ENCODE measurements around the gene PARD3.

The PARD3 gene

GRCh38 chr10:34335960-34336690, 479.0 kb downstream of the PARD3 start:
- Histone ChIP-seq H3K4me3 (ENCODE audit: extremely low read depth, insufficient read depth, low read length, poor library complexity, severe bottlenecking) (no peak overlapping the region), H3K9me3 (ENCODE audit: control insufficient read depth, low read length) (no peaks in the 10 kb centered on the region)

GRCh38 chr10:34334908-34335307, 480.2 kb downstream of the PARD3 start:
- WGBS, 2 experiments (ENCODE audit: insufficient coverage in 2 of 2), result no CpG with 5 or more reads among the region's 4 CpGs
- no peaks in the 10 kb centered on the region for H3K9me3 ChIP-seq (ENCODE audit: control insufficient read depth, low read length)
- H3K4me3 ChIP-seq (ENCODE audit: extremely low read depth, insufficient read depth, low read length, poor library complexity, severe bottlenecking), result no peak overlapping the region
- peaks cover 9% of the 10 kb centered on the region for H3K36me3 ChIP-seq (ENCODE audit: control insufficient read depth, insufficient read depth, low read length)
- H3K27ac ChIP-seq (ENCODE audit: low read depth, low read length, severe bottlenecking), result no peak overlapping the region
- no peaks in the 10 kb centered on the region for H3K4me1 ChIP-seq (ENCODE audit: control insufficient read depth, insufficient read depth, low read length, poor library complexity, severe bottlenecking)

More at GRCh38 chr10:34335960-34336690, 479.0 kb downstream of the PARD3 start:
- 83% methylated on average over 1 of the region's 5 CpGs; no CpG with 5 or more reads in 1 of the 2 experiments for WGBS, 2 experiments (ENCODE audit: insufficient coverage in 2 of 2)
- no peak overlapping the region for H3K27ac ChIP-seq (ENCODE audit: low read depth, low read length, severe bottlenecking)
- H3K36me3 ChIP-seq (ENCODE audit: control insufficient read depth, insufficient read depth, low read length), result peaks cover 4% of the 10 kb centered on the region
- H3K4me1 ChIP-seq (ENCODE audit: control insufficient read depth, insufficient read depth, low read length, poor library complexity, severe bottlenecking), result no peaks in the 10 kb centered on the region

- no CpG with 5 or more reads among the region's 2 CpGs for WGBS, 2 experiments (ENCODE audit: insufficient coverage in 2 of 2)
- Histone ChIP-seq H3K4me1 (ENCODE audit: control insufficient read depth, insufficient read depth, low read length, poor library complexity, severe bottlenecking) (no peaks in the 10 kb centered on the region), H3K27ac (ENCODE audit: low read depth, low read length, severe bottlenecking) (no peak overlapping the region), H3K36me3 (ENCODE audit: control insufficient read depth, insufficient read depth, low read length) (peaks cover 9% of the 10 kb centered on the region), H3K9me3 (ENCODE audit: control insufficient read depth, low read length) (no peaks in the 10 kb centered on the region), H3K4me3 (ENCODE audit: extremely low read depth, insufficient read depth, low read length, poor library complexity, severe bottlenecking) (no peak overlapping the region)
These were observed 481.6 kb downstream of the PARD3 start for GRCh38 chr10:34333513-34333912.

GRCh38 chr10:34327184-34327583, 487.9 kb downstream of the PARD3 start:
- 84 to 91% methylated on average over 3 of the region's 4 CpGs for WGBS, 2 experiments (ENCODE audit: insufficient coverage in 2 of 2)
- no peak overlapping the region for H3K27ac ChIP-seq (ENCODE audit: low read depth, low read length, severe bottlenecking)

GRCh38 chr10:34323192-34323591, 491.9 kb downstream of the PARD3 start:
- Histone ChIP-seq H3K27ac (ENCODE audit: low read depth, low read length, severe bottlenecking) (no peak overlapping the region), H3K36me3 (ENCODE audit: control insufficient read depth, insufficient read depth, low read length) (peaks cover 20% of the 10 kb centered on the region), H3K4me3 (ENCODE audit: extremely low read depth, insufficient read depth, low read length, poor library complexity, severe bottlenecking) (no peak overlapping the region), H3K4me1 (ENCODE audit: control insufficient read depth, insufficient read depth, low read length, poor library complexity, severe bottlenecking) (no peaks in the 10 kb centered on the region), H3K9me3 (ENCODE audit: control insufficient read depth, low read length) (no peaks in the 10 kb centered on the region)
- WGBS, 2 experiments (ENCODE audit: insufficient coverage in 2 of 2), result 80% methylated on average over 1 of the region's 1 CpG; no CpG with 5 or more reads in 1 of the 2 experiments

More at GRCh38 chr10:34327184-34327583, 487.9 kb downstream of the PARD3 start:
- H3K4me1 ChIP-seq (ENCODE audit: control insufficient read depth, insufficient read depth, low read length, poor library complexity, severe bottlenecking), result no peaks in the 10 kb centered on the region
- H3K4me3 ChIP-seq (ENCODE audit: extremely low read depth, insufficient read depth, low read length, poor library complexity, severe bottlenecking), result no peak overlapping the region
- no peaks in the 10 kb centered on the region for H3K9me3 ChIP-seq (ENCODE audit: control insufficient read depth, low read length)
- H3K36me3 ChIP-seq (ENCODE audit: control insufficient read depth, insufficient read depth, low read length), result peaks cover 29% of the 10 kb centered on the region

- Histone ChIP-seq H3K27ac (ENCODE audit: low read depth, low read length, severe bottlenecking) (no peak overlapping the region), H3K9me3 (ENCODE audit: control insufficient read depth, low read length) (no peaks in the 10 kb centered on the region), H3K4me1 (ENCODE audit: control insufficient read depth, insufficient read depth, low read length, poor library complexity, severe bottlenecking) (no peaks in the 10 kb centered on the region), H3K4me3 (ENCODE audit: extremely low read depth, insufficient read depth, low read length, poor library complexity, severe bottlenecking) (no peak overlapping the region), H3K36me3 (ENCODE audit: control insufficient read depth, insufficient read depth, low read length) (peaks cover 10% of the 10 kb centered on the region)
- 100% methylated on average over 2 of the region's 4 CpGs; no CpG with 5 or more reads in 1 of the 2 experiments for WGBS, 2 experiments (ENCODE audit: insufficient coverage in 2 of 2)
These were observed 494.8 kb downstream of the PARD3 start for GRCh38 chr10:34320265-34320664.

- peaks cover 18% of the 10 kb centered on the region for H3K36me3 ChIP-seq (ENCODE audit: control insufficient read depth, insufficient read depth, low read length)
- H3K27ac ChIP-seq (ENCODE audit: low read depth, low read length, severe bottlenecking), result no peak overlapping the region
- 46 to 100% methylated on average over 1 to 3 of the region's 6 CpGs for WGBS, 2 experiments (ENCODE audit: insufficient coverage in 2 of 2)
- H3K4me3 ChIP-seq (ENCODE audit: extremely low read depth, insufficient read depth, low read length, poor library complexity, severe bottlenecking), result no peak overlapping the region
- H3K9me3 ChIP-seq (ENCODE audit: control insufficient read depth, low read length), result no peaks in the 10 kb centered on the region
- H3K4me1 ChIP-seq (ENCODE audit: control insufficient read depth, insufficient read depth, low read length, poor library complexity, severe bottlenecking), result no peaks in the 10 kb centered on the region
These were observed 495.8 kb downstream of the PARD3 start for GRCh38 chr10:34319197-34319846.

GRCh38 chr10:34316154-34316553, 498.9 kb downstream of the PARD3 start:
- no CpG with 5 or more reads among the region's 2 CpGs for WGBS, 2 experiments (ENCODE audit: insufficient coverage in 2 of 2)
- no peaks in the 10 kb centered on the region for H3K4me1 ChIP-seq (ENCODE audit: control insufficient read depth, insufficient read depth, low read length, poor library complexity, severe bottlenecking)

GRCh38 chr10:34314457-34314856, 500.6 kb downstream of the PARD3 start:
- no peak overlapping the region for H3K4me3 ChIP-seq (ENCODE audit: extremely low read depth, insufficient read depth, low read length, poor library complexity, severe bottlenecking)
- H3K27ac ChIP-seq (ENCODE audit: low read depth, low read length, severe bottlenecking), result no peak overlapping the region
- WGBS, 2 experiments (ENCODE audit: insufficient coverage in 2 of 2), result 92 to 100% methylated on average over 2 to 4 of the region's 5 CpGs
- peaks cover 22% of the 10 kb centered on the region for H3K36me3 ChIP-seq (ENCODE audit: control insufficient read depth, insufficient read depth, low read length)
- no peaks in the 10 kb centered on the region for H3K9me3 ChIP-seq (ENCODE audit: control insufficient read depth, low read length)
- no peaks in the 10 kb centered on the region for H3K4me1 ChIP-seq (ENCODE audit: control insufficient read depth, insufficient read depth, low read length, poor library complexity, severe bottlenecking)

More at GRCh38 chr10:34316154-34316553, 498.9 kb downstream of the PARD3 start:
- Histone ChIP-seq H3K9me3 (ENCODE audit: control insufficient read depth, low read length) (no peaks in the 10 kb centered on the region), H3K36me3 (ENCODE audit: control insufficient read depth, insufficient read depth, low read length) (peaks cover 22% of the 10 kb centered on the region), H3K27ac (ENCODE audit: low read depth, low read length, severe bottlenecking) (no peak overlapping the region), H3K4me3 (ENCODE audit: extremely low read depth, insufficient read depth, low read length, poor library complexity, severe bottlenecking) (no peak overlapping the region)

GRCh38 chr10:34313888-34314287, 501.2 kb downstream of the PARD3 start:
- Histone ChIP-seq H3K4me1 (ENCODE audit: control insufficient read depth, insufficient read depth, low read length, poor library complexity, severe bottlenecking) (no peaks in the 10 kb centered on the region), H3K27ac (ENCODE audit: low read depth, low read length, severe bottlenecking) (peak overlapping the region; percentile 23), H3K36me3 (ENCODE audit: control insufficient read depth, insufficient read depth, low read length) (peaks cover 22% of the 10 kb centered on the region), H3K4me3 (ENCODE audit: extremely low read depth, insufficient read depth, low read length, poor library complexity, severe bottlenecking) (no peak overlapping the region), H3K9me3 (ENCODE audit: control insufficient read depth, low read length) (no peaks in the 10 kb centered on the region)
- WGBS, 2 experiments (ENCODE audit: insufficient coverage in 2 of 2), result no CpG with 5 or more reads among the region's 3 CpGs

- Histone ChIP-seq H3K4me1 (ENCODE audit: control insufficient read depth, insufficient read depth, low read length, poor library complexity, severe bottlenecking) (no peaks in the 10 kb centered on the region), H3K27ac (ENCODE audit: low read depth, low read length, severe bottlenecking) (no peak overlapping the region), H3K9me3 (ENCODE audit: control insufficient read depth, low read length) (no peaks in the 10 kb centered on the region), H3K36me3 (ENCODE audit: control insufficient read depth, insufficient read depth, low read length) (peaks cover 22% of the 10 kb centered on the region), H3K4me3 (ENCODE audit: extremely low read depth, insufficient read depth, low read length, poor library complexity, severe bottlenecking) (no peak overlapping the region)
- no CpG with 5 or more reads among the region's 1 CpG for WGBS, 2 experiments (ENCODE audit: insufficient coverage in 2 of 2)
These were observed 501.7 kb downstream of the PARD3 start for GRCh38 chr10:34313353-34313752.
